Lung (tissue), 12 donors: Measurements from ENCODE around the gene ST13. TPM values are rescaled to one million over a fixed set of nuclear protein-coding genes. Genes with fewer than 3 reads are reported as not detected.
A peak's percentile ranks its signal among the peaks of the same experiment; 100 is the strongest.
"Not testable (repeated sequence)": the region's sequence is repeated elsewhere in the genome, so short reads cannot be mapped to it uniquely, and the experiment has no call there.

ENCODE experiments used
- ATAC-seq: fragments of 200-7000 bp; cut with Tn5 transposase; one replicate; pipeline ENCODE4 v1.9.1; 2020; ENCODE audit warnings: moderate number of reproducible peaks; ENCODE audit not compliant: insufficient read depth, low FRiP score
- DNase-seq, 3 donors: peaks; one replicate each; pipeline ENCODE4 v3.0.0-alpha.2; 2013 to 2017
- H3K27ac ChIP-seq, 2 donors: one replicate each; pipeline ENCODE4 v1.5.1; 2013; ENCODE audit warnings: mild to moderate bottlenecking in 2 of 2, moderate library complexity in 2 of 2, control low read depth in 1 of 2, inconsistent platforms in 1 of 2, low read depth in 1 of 2, low read length in 1 of 2
- H3K27me3 ChIP-seq, 3 donors: one replicate each; pipeline ENCODE4 v1.5.1; 2013; ENCODE audit warnings: low read length in 2 of 3; ENCODE audit not compliant: control insufficient read depth in 3 of 3, insufficient read depth in 3 of 3
- H3K36me3 ChIP-seq, 4 donors: one replicate each; pipeline ENCODE4 v1.5.1; 2013; ENCODE audit warnings: low read length in 4 of 4, mild to moderate bottlenecking in 1 of 4, moderate library complexity in 1 of 4; ENCODE audit not compliant: control insufficient read depth in 4 of 4, insufficient read depth in 4 of 4
- H3K4me1 ChIP-seq, 5 donors: one replicate each; pipeline ENCODE4 v1.5.1; 2013; ENCODE audit warnings: low read length in 5 of 5, mild to moderate bottlenecking in 2 of 5, moderate library complexity in 1 of 5; ENCODE audit not compliant: control insufficient read depth in 5 of 5, insufficient read depth in 5 of 5
- H3K4me3 ChIP-seq: one replicate; pipeline ENCODE4 v1.5.1; 2013; ENCODE audit warnings: mild to moderate bottlenecking, control low read depth, moderate library complexity
- H3K9ac ChIP-seq, 2 donors: one replicate each; pipeline ENCODE4 v1.5.1; 2013; ENCODE audit warnings: low read length in 2 of 2, control low read depth in 1 of 2; ENCODE audit not compliant: insufficient read depth in 1 of 2
- H3K9me3 ChIP-seq, 4 donors: one replicate each; pipeline ENCODE4 v1.5.1; 2013; ENCODE audit warnings: low read length in 3 of 4, mild to moderate bottlenecking in 1 of 4, moderate library complexity in 1 of 4; ENCODE audit not compliant: control insufficient read depth in 4 of 4, insufficient read depth in 3 of 4
- CTCF ChIP-seq: IDR thresholded peaks from 2 replicates; pipeline ENCODE4 v1.5.1; 2012; ENCODE audit warnings: mild to moderate bottlenecking; ENCODE audit errors: control extremely low read depth, extremely low read depth
- WGBS, 2 donors: extraction: QIAGEN DNeasy Blood & Tissue Kit; methylation state at CpG; one replicate each; pipeline ENCODE4 v1.1.7; 2013; 5-methylcytosine and 5-hydroxymethylcytosine counted together
- polyA plus RNA-seq, 2 donors: library from polyadenylated mRNA; stranded (reverse); fragments of 200-250 nt; gene quantifications; one replicate each; pipeline ENCODE4 v1.2.1, GENCODE V29; 2013
- total RNA-seq, 2 donors: library from RNA; depleted of rRNA in 1 of 2; stranded (reverse); fragments of >200 nt in 1 of 2; gene quantifications; one replicate each; pipeline ENCODE4 v1.2.1, GENCODE V29; 2014 to 2021
- donor health status: control.
- donor health status: control.
- donor health status: Bipolar disorder and iron deficiency.
- donor health status: healthy.
- donor health status: DM: yes; HTN: yes; CAD: no.

ST13 gene
- total and polyA plus RNA-seq, 4 donors: 61.9 to 208 (median 132) TPM

DNA sequence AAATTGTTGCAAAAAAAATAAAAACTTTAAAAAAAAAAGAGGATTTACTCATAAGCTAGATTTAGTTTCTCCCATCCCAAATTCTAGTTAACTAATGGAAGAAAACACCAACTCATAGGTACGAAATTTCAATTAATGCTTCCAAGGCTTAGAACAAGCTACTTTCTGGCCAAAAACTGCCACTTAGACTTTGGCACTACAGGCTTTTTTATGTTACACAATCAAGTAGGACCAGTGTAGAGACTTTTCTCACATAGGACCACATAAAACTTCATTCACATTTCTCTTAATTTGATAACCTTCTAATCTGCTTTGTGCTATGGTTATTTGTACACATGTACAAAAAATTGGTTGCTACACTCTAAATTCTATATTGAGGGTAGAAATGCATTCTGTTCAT, 3.1 kb downstream of the ST13 start:
- H3K27me3 ChIP-seq: no peaks in the 10 kb centered on the region
- no peak for TF ChIP-seq CTCF
- WGBS, 2 donors: 67 to 79% methylated on average over 1 of the region's 1 CpG

GRCh38 chr22:40845816-40846215, 10.6 kb downstream of the ST13 start:
- not testable (repeated sequence) for H3K27ac ChIP-seq, H3K4me1 ChIP-seq, H3K9ac ChIP-seq, H3K4me3 ChIP-seq, H3K27me3 ChIP-seq, DNase-seq, H3K9me3 ChIP-seq, ATAC-seq
- 93 to 95% methylated on average over 11 of the region's 11 CpGs for WGBS, 2 donors
- peaks cover 7 to 49% (median 16%) of the 10 kb centered on the region in 4 donors for H3K36me3 ChIP-seq

More for the DNA sequence above, 3.1 kb downstream of the ST13 start:
- Histone ChIP-seq H3K9ac (peak overlapping the region in 1 of 2 donors; percentile 34), H3K36me3 (peaks cover 0 to 12% (median 3%) of the 10 kb centered on the region in 4 donors), H3K27ac (no peak overlapping the region), H3K9me3 (no peaks in the 10 kb centered on the region), H3K4me1 (peaks cover 7 to 42% (median 11%) of the 10 kb centered on the region in 5 donors), H3K4me3 (no peak overlapping the region)
- DNase-seq (no peak), ATAC-seq (no peak)

GRCh38 chr22:40844951-40845350, 11.5 kb downstream of the ST13 start:
- no peak for DNase-seq
- no peak overlapping the region for H3K9ac ChIP-seq
- no peaks in the 10 kb centered on the region for H3K9me3 ChIP-seq
- H3K36me3 ChIP-seq: peaks cover 11 to 54% (median 19%) of the 10 kb centered on the region in 4 donors
- no peak overlapping the region for H3K27ac ChIP-seq
- no peak for ATAC-seq
- TF ChIP-seq CTCF: no peak
- no peaks in the 10 kb centered on the region for H3K4me1 ChIP-seq
- H3K4me3 ChIP-seq: no peak overlapping the region
- 93 to 98% methylated on average over 3 of the region's 3 CpGs for WGBS, 2 donors
- H3K27me3 ChIP-seq: no peaks in the 10 kb centered on the region

GRCh38 chr22:40838486-40838885, 18.0 kb downstream of the ST13 start:
- ATAC-seq: no peak
- Histone ChIP-seq H3K9ac (no peak overlapping the region), H3K27me3 (no peaks in the 10 kb centered on the region), H3K9me3 (no peaks in the 10 kb centered on the region), H3K4me3 (no peak overlapping the region), H3K36me3 (peaks cover 23 to 59% (median 36%) of the 10 kb centered on the region in 4 donors), H3K27ac (no peak overlapping the region), H3K4me1 (no peaks in the 10 kb centered on the region)
- DNase-seq: no peak
- no peak for TF ChIP-seq CTCF
- WGBS, 2 donors: 92 to 94% methylated on average over 3 of the region's 3 CpGs
